A172 (cell line): ENCODE data around the gene BACH2. TPM values are rescaled to one million over a fixed set of nuclear protein-coding genes. Genes with fewer than 3 reads are reported as not detected.
"Not testable (repeated sequence)": the region's sequence is repeated elsewhere in the genome, so short reads cannot be mapped to it uniquely, and the experiment has no call there.

Experiments used
- DNase-seq: peaks from one replicate; pipeline ENCODE4 v3.0.0-alpha.2; 2015; ENCODE audit warnings: low spot score
- total RNA-seq: library from RNA; depleted of rRNA; stranded (reverse); fragments of >200 nt; shearing (Covaris generic); gene quantifications from 2 replicates; pipeline ENCODE4 v1.2.3, GENCODE V29; 2014; rRNA removed

Gene BACH2
- 0.03 and 0.65 TPM in 2 replicates for total RNA-seq

DNA sequence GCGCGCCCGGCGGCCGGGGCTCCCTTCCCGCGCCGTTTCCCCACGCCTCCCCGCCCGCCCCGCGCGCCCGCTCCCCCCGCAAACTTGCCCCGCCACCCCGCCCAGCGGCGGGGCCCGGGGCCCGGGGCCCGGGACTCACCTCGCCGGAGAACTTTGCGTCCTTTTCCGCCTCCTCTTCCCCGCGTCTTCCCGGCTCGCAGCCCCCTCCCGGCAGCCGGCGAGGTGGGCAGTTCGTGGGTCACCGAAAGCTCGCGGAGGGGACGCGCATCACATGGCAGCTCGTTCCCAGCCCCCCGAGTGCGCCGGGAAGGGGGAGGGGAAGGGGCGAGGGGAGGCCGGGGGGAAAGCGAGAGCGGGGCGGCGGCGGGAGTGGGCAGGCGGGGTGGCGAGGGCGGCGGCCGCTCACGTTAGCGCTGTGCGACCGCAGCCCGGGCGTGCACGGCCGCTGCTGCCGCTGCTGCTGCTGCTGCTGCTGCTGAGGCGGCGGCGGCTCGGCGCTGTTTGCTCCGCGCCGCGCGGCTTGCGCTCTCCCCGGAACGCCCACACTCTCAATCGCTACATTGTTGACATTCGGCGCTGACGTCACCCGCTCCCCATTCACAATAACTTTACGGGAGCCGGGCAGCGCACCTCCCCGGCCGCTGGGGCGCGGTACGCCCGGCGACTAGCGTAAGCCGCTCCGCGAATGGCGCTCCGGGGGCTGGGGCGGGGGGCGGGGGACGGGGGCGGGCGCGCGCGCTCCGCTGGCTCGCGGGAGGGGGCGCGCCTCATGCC lies at the start of gene BACH2:
TSS of gene BACH2 (minus strand) at position 503 of the 774 bp plus-strand sequence. CDS start 287,999 bp downstream, outside the sequence.
- DNase-seq = peak; percentile 52

DNA sequence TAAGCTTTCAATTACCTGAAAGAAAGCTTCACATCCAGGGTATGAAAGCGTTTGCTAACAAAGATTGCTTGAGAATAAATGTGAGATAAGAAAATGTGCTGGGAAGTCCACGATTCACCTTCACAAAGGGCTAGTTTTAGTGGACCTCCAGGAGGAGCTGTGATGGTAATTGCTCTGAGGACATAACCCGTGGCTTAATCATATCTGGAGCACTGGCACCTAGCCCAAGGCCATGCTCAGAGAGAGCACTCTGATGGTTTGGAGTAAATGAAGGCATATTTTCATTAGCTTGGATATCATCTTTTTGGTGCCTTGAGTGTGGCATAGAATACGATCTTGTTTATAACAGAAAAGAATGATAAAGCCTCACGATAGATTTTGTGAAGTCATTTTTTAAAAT lies 46.9 kb upstream of the BACH2 start:
- DNase-seq = peak; percentile 30

DNA sequence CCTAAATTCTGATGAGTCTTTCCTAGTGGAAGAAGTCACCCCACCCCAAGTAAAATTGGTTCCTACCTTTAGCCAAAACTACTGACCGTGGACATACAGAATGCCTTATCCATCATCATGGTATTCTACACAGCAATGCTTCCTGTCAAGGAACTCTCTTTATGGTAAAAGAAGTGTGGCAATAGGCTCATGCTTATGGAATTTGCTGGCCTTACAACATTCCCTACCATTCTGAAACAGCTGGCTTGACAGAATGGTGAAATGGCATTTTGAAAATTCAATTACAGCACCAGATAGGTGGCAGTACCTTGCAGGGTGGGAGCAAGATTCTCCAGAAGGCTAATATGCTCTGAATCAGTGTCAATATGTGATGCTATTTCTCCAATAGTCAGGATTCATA lies 41.8 kb upstream of the BACH2 start:
- no peak for DNase-seq

DNA sequence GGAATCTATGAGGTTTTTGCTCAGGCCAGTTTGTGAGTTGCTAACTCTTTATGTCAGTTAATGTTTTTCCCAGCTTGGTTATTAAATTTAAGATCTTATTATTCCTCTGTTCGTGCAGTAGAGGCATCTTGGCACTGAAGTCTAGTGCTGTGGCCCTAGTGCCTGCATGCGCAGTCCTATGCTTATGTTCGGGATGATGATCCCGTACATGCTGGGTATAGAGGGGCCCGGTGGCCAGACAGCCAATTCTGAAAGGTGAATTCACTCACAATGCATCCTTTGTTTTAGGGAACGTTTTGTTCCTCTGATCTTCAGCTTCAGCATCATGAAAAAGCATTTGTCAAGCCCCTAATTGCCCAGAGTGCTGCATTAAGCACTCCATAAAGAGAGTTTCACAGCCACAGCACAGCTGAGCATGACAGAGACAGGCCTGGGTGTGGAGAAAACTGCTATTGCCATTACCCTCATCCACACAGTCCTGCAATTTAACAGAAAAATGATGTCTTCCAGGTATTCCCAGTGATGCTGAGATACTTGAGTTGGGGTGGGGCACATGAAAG lies 39.8 kb upstream of the BACH2 start:
- no peak for DNase-seq

DNA sequence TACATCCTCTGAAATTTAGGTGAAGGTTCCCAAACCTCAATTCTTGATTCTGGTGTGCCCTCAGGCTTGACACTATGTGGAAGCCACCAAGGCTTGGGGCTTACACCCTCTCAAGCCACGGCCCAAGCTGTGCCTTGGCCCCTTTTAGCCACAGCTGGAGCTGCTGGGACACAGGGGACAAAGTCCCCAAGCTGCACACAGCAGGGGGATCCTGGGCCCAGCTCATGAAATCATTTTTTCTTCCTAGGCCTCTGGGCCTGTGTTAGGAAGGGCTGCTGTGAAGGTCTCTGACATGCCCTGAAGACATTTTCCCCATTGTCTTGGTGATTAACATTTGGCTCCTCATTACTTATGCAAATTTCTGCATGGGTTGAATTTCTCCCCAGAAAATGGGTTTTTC lies 37.3 kb upstream of the BACH2 start:
- no peak for DNase-seq

DNA sequence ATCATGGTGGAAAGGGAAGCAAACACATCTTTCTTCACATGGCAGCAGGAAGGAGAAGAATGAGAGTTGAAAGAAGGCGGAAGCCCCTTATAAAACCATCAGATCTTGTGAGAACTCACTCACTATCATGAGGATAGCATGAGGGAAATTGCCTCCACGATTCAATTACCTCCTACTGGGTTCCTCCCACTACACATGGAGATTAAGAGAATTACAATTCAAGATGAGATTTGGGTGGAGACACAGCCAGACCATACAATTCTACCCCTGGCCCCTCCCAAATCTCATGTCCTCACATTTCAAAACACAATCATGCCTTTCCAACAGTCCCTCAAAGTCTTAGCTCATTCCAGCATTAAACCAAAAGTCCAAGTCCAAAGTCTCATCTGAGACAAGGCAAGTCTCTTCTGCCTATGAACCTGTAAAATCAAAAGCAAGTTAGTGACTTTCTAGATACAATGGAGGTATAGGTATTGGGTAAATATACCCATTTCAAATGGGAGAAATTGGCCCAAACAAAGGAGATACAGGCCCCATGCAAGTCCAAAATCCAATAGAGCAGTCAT lies 36.4 kb upstream of the BACH2 start:
- not testable (repeated sequence) for DNase-seq

DNA sequence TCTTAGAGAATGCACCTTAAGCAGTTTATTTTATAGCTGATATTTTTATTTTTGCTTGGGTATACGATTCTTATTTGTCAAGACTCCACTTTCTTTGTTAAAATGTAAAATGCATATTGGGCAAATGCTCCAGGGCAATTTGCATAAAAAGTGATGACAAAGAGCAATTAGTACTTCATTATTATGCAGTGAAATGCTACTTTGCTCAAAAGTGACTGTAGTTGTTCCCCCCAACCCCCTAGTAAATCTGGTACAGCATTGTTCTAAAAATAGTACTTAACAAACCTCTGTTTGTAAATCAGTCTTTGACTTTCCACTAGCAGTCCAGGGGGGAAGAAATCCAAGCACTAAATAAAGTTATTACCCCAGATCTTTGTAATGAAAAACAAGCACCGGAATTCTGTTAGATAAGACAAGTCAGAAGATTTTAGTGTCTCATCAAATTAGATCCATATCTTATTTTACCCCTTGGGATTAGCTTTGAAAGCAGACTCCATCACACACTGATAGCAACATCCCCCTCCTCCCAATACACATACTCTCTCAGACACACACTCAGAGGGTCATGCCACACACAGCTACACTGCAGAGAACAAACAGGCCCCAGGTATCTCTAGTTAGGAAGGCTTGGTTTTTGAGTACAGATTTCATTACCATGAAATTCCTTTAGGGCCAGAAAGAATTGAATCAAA lies 32.9 kb upstream of the BACH2 start:
- DNase-seq = no peak

DNA sequence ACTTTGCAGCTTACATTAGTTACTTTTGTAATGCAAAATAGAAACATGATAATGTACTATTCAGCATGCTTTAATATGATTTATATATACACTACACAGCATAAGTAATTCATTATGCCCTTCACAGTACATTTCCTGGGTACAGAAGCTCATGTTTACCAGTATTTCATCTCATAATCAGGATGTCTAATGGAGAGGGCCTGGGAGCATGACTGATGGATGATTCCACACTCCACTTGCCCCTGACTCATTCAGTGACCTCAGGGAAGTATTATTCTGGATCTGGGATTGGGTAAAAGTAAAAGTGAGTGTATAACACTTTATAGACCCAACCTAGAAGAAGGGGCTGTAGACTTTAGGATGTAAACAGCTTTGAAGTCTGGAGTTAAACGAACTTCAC lies 31.4 kb upstream of the BACH2 start:
- peak; percentile 32 for DNase-seq

DNA sequence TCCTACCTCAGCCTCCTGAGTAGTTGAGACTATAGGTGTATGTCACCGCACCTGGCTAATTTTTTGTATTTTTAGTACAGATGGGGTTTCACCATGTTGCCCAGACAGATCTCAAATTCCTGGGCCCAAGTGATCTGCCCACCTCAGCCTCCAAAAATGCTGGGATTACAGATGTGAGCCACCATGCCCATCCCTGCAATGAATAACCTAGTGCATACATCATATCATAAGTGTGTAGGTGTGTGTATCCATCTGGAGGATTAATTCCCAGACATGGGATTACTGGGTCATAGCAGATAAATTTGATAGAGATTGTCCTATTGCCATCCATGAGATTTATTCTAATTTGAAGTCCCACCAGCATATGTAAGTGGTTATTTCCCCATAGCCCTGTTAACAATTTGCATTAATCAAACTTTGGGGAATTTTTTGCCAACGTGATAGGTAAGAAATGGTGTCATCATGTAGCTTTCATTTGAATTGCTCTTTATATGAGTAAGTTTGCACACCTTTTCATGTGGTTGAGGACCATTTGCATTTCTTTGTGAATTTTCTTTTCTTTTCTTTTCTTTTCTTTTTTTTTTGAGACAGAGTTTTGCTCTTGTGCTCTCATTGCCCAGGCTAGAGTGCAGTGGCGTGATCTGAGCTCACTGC lies 29.9 kb upstream of the BACH2 start:
- no peak for DNase-seq

DNA sequence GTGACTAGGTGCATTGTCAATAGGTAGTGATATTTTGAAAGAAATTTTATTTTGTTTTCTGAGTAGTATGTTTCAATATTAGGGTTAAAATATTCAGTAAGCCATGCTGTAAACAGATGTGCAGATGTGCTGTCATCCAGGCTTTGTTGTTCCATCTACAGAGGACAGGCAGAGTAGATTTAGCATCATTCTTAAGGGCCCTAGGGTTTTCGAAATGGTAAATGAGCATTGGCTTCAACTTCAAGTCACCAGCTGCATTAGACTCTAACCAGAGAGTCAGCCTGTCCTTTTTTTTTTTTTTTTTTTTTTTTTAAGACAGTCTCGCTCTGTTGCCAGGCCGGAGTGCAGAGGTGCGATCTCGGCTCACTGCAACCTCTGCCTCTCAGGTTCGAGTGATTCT lies 27.1 kb upstream of the BACH2 start:
- no peak for DNase-seq

DNA sequence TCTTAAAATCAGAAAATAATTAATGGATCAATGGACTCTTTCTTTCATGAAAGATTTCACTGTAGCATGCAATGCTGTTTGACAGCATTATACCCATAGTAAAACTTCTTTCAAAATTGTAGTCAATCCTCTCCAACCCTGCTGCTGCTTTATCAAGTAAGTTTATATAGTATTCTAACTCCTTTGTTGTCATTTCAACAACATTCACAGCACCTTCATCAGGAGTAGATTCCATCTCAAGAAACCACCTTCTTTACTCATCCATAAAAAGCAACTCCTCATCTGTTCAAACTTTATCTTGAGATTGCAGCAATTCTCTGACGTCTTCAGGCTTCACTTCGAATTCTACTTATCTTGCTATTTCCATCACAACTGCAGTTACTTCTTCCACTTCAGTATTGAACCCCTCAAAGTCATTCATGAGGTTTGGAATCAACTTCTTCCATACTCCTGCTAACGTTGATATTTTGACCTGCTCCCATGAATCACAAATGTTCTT lies 26.4 kb upstream of the BACH2 start:
- no peak for DNase-seq

DNA sequence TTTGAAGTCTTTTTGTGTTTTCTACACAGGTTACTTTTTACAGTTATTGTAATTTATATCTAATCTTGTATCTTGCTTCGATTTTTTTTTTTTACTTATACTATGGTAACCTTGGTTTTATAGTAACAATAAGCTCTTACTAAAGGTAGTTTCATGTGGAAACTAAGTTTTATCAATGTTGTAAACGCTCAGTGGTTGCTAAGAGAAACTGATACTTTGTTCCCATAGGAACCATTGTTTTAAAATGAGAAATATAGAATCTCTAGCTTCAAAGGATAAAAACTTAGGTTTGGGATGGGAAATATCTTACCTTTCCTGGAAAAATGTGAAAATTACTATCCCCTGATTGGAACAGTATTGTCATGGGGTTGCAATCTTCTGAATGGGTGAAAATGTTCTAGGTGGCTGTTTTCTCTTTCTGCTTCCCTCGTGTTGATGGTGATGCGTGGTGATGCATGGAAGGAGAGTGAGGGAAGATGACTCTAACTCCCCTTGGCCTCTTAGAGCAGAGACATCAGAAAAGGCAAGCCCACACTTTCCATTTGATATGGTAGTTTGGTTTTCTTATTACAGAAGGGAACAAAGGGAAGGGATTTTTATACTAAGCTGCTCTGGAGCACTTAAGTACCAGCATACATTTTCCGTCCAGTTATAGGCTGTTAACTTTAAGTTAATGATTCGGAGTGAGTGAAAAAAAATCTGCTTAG lies 23.5 kb upstream of the BACH2 start:
- DNase-seq = no peak

DNA sequence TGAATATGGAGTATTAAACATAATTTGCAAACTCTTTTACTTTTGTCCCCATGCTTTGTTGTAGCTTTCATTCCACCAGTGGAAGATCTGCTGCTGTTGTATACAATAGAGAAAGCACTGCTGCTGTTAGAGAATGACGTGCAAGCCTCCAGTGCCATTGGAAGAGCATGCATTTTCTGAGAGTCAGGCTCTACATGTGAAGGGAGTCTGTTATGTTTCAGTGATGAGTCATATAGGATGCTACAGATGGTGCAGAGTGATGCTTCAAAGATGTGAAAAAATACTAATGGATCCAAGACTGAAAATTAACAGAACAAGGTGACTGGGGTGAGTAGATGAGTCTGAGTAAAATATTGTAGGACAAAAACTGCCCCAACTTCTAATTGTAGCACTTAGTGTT lies 22.4 kb upstream of the BACH2 start:
- DNase-seq = no peak

DNA sequence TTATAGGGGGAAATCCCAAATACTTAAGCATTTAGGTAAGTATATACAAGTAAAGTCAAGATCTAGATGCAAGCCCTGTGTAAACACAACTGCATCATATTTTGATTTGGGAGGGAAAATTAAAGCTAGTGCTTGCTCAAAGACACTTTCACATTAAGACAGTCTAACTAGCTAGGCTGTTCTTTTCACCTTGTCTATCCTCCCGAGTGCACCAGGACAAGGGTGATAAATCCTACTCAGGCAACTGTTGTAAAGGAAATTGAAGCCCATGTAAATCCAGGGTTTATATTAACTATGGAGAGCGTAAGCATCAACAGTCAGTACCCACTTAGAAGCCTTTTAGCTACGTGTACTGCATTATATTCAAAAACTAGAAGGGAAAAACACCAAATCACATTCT lies 19.3 kb upstream of the BACH2 start:
- no peak for DNase-seq

DNA sequence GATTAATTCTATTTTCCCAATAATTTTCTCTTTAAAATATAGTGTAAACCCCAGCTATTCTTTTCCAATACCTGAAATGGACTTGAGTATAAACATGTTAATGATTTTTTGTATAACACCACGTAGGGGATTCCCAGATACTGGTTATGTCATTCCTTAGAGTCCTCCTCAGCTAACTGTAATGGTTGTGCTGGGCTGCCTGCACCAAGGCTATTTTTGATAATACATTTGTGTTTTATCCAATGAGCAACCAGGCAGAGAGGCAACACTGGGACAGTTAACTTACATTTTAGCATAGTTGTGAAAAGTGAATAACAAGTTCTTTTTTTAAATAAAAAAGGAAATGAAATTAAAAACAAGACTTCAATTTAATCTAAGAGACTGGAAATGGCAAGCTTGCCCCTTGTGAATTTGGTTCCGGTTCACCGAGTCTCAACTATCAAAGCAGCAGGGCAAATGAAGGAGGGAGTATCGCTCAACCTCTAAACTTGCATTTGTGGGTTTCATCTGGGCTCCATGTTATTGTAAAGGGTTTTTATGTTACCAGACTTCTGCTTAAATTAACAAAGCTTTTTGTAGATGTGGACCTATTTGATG lies 18.8 kb upstream of the BACH2 start:
- no peak for DNase-seq

DNA sequence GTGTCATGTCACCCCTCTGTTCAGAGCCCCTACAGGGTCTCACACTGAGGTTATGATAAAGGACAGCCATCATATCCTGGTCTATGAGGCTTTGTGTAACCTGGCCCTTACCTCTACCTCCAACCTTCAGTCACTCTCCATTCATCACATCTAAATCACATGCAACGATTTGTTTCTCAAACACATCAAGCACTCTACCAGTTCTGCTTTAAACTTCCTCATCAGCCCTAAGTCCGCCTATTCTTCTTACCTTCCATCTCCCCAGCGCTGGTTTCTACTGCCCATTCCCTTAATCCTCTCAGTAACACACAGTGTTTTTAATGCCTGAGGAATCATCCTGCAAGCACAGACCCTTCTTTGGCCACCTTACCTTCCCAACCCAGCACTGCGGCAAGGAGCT lies 17.9 kb upstream of the BACH2 start:
- DNase-seq = no peak

DNA sequence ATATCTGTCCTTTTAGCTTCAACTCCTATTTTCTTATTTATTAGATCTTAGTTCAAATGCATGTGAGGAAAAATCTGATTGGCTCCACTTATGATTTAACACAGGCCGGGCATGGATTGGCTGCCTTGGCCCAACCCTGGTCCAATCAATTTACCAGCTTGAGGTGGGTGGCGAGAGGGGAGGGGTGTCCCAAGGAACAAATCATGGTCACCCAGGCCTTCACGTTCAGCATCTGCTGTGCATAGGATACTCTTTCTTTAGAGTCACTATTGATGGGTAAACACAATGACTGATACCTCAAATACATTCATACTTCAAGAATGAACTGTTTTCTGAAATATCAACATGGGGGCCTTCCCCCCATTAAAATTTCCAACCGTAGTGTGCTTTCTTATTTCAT lies 14.9 kb upstream of the BACH2 start:
- DNase-seq = no peak

DNA sequence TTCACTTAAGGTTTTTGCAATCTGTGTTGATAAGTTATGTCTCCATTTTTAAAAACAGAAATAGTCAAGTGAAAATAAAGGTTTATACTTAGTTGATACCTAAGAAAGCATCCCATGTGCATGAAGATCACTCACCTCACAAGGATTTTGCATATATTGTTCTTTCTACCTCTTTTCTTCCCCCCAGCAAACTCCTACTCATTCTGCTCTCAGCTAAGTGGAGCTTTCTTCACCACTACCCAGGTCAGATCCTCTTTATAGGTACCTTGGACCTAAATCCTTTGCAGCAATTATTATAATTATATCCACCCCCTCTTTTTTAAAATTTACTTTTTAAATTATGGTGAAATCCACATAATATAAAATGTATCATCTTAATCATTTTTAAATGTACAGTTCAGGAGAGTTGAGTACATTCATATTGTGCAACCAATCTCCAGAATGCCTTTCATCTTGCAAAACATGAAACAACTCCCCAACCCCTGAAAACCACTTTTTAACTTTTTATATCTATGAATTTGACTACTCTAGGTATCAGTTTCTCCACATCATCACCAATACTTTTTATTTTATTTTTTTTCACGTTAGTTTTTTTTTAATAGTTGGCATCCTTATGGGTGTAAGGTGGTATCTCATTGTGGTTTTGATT lies 9.3 kb upstream of the BACH2 start:
- DNase-seq = no peak

DNA sequence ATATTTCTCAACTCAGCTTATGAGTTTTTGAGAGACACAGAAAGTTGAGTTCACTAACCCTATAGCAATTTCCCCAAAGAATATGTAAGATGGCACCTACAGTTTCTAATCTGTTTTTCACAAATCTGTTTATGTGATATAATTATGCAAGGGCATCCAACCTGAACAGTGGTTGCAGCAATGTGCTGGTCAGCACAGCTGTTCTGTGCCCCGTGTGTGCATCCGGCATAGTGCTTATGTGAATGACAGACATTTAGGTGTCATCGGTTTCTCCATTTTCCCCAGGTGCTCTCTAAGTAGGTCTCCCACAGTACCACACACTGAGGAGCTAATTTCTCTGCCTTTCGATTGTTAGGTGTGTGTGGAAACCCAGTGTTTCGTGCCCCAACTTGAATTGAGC lies 7.7 kb upstream of the BACH2 start:
- no peak for DNase-seq

DNA sequence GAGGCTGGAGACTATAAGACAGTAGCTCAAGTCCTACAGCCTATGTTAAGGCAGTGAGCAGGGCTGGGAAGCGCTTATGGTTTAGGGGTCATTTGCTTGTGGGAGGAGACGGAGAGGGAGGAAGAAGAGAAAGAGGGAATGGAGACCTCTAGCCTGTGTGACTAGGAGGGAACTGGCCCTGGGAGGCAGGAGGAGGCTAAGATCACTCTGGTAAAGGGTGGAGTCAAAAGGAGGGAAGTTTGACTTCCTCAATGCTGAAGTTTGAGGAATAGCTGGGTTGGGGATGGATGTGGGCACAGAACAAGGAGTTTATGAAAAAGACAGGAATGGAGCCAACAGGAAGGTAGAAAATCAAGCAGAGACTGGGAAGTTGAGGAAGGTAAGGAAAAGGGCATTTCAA lies 6.4 kb upstream of the BACH2 start:
- no peak for DNase-seq
